ENCODE data around the gene NELL2.

The NELL2 gene

DNA sequence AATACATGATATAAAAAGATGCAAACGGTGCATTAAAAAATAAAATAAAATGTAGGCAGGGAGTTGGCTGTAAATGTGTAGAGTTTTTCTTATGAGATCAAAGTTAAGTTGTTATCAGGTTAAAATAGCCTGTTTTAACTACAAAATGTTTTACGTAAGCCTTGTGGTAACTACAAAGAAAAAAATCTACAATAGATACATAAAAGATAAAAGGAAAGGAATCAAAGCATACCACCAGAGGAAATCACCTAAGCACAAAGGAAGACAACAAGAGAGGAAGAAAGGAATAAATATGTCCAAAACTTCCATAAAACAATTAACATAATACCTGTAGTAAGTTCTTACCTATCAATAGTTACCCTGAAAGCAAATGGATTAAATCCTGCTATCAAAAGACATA lies 12.2 kb downstream of the NELL2 start:
- TF ChIP-seq TAF1 (IDR thresholded peaks at IDR 0.05; ENCODE audit: low read depth) (no peak), ZBTB7A (IDR thresholded peaks at IDR 0.05; ENCODE audit: low read depth) (no peak), EGR1 (IDR thresholded peaks at IDR 0.05) (no peak)
- TF ChIP-seq, protein P1, sequence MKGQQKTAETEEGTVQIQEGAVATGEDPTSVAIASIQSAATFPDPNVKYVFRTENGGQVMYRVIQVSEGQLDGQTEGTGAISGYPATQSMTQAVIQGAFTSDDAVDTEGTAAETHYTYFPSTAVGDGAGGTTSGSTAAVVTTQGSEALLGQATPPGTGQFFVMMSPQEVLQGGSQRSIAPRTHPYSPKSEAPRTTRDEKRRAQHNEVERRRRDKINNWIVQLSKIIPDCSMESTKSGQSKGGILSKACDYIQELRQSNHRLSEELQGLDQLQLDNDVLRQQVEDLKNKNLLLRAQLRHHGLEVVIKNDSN (IDR thresholded peaks at IDR 0.05) = no peak

DNA sequence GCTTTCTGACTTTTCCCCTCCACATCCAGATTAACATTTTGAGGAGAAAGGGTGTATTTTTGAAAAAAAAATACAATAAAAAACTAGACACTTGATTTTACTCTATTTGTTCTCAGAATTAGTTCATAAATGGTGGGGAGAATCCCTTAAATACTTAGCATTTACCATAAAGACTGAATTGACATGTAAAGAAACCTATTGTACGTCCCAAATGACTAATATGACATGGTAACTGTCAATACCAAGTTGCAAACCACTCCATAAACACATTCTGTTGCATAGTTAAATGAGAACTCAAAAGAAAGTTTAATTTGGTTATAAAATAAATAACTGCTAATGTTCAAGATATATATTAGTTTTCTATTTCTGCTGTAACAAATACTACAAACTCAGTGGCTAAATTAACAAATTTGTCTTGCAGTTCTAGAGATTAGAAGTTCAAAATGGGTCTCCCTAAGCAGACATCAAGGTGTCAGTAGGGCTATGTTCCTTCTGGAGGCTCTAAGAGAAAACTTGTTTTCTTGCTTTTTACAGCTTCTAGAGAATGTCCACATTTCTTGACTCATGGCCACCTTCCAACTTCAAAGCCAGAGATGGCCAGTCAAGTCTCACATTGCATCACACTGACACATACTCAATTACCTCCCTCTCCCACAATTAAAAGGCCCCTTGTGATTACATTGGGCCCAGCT lies 16.0 kb downstream of the NELL2 start:
- TF ChIP-seq TEAD4 (IDR thresholded peaks at IDR 0.05) = no peak
- no peak for TF ChIP-seq YY1 (IDR thresholded peaks at IDR 0.05; ENCODE audit: low read depth)
- no peak for TF ChIP-seq CEBPB (IDR thresholded peaks at IDR 0.05)
- no peak for TF ChIP-seq TCF12 (IDR thresholded peaks at IDR 0.05; ENCODE audit: low read depth)
- TF ChIP-seq, protein P1 (IDR thresholded peaks at IDR 0.05) = no peak
- TF ChIP-seq, protein P2, sequence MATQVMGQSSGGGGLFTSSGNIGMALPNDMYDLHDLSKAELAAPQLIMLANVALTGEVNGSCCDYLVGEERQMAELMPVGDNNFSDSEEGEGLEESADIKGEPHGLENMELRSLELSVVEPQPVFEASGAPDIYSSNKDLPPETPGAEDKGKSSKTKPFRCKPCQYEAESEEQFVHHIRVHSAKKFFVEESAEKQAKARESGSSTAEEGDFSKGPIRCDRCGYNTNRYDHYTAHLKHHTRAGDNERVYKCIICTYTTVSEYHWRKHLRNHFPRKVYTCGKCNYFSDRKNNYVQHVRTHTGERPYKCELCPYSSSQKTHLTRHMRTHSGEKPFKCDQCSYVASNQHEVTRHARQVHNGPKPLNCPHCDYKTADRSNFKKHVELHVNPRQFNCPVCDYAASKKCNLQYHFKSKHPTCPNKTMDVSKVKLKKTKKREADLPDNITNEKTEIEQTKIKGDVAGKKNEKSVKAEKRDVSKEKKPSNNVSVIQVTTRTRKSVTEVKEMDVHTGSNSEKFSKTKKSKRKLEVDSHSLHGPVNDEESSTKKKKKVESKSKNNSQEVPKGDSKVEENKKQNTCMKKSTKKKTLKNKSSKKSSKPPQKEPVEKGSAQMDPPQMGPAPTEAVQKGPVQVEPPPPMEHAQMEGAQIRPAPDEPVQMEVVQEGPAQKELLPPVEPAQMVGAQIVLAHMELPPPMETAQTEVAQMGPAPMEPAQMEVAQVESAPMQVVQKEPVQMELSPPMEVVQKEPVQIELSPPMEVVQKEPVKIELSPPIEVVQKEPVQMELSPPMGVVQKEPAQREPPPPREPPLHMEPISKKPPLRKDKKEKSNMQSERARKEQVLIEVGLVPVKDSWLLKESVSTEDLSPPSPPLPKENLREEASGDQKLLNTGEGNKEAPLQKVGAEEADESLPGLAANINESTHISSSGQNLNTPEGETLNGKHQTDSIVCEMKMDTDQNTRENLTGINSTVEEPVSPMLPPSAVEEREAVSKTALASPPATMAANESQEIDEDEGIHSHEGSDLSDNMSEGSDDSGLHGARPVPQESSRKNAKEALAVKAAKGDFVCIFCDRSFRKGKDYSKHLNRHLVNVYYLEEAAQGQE (IDR thresholded peaks at IDR 0.05; ENCODE audit: low read depth) = no peak
- TF ChIP-seq FOXM1 (IDR thresholded peaks at IDR 0.05; ENCODE audit: borderline replicate concordance, low read depth) = no peak
- no peak for TF ChIP-seq TAF1 (IDR thresholded peaks at IDR 0.05; ENCODE audit: low read depth)
- TF ChIP-seq CREB1 (IDR thresholded peaks at IDR 0.05; ENCODE audit: low read depth) = no peak
- no peak for TF ChIP-seq ZBTB7A (IDR thresholded peaks at IDR 0.05; ENCODE audit: low read depth)
- TF ChIP-seq, protein P3, sequence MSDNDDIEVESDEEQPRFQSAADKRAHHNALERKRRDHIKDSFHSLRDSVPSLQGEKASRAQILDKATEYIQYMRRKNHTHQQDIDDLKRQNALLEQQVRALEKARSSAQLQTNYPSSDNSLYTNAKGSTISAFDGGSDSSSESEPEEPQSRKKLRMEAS (IDR thresholded peaks at IDR 0.05) = no peak
- no peak for TF ChIP-seq NFIC (IDR thresholded peaks at IDR 0.05)
- no peak for TF ChIP-seq EP300 (IDR thresholded peaks at IDR 0.05; ENCODE audit: borderline replicate concordance)
- no peak for TF ChIP-seq EGR1 (IDR thresholded peaks at IDR 0.05)
- TF ChIP-seq RAD21 (IDR thresholded peaks at IDR 0.05; ENCODE audit: low read depth) = no peak

DNA sequence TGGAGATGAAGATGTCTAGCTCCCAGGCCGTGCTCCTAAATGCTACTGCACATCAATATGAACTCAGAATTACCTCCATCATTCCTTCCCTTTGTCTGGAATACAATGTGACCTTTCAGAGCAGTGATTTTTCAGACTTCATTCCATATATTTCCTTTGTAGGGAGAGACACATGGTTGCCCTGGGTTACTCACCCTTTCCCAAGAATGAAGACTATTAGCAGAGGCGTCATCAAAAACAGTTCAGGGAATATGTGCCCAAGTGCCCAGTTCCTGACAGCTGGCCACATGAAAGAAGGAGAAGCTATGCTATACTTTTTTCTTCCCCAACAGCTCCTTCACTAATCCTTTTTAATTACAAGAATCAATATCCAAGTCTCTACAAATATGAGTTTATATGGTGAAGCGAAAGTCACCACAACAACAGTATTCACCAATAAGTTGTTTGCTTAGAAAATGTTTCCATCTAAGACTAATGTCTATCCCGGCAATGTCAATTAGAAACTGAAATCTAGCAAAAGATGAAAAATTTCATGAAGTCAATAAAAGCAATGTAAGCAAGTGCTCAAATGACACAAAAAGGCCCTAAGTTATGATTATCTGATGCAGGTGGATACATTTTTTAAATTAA lies 17.8 kb downstream of the NELL2 start:
- TF ChIP-seq, protein P1 (IDR thresholded peaks at IDR 0.05) = no peak
- TF ChIP-seq, protein P2 (IDR thresholded peaks at IDR 0.05; ENCODE audit: low read depth) = no peak
- TF ChIP-seq CEBPB (IDR thresholded peaks at IDR 0.05) (no peak), TAF1 (IDR thresholded peaks at IDR 0.05; ENCODE audit: low read depth) (no peak), NFIC (IDR thresholded peaks at IDR 0.05) (no peak), ZBTB7A (IDR thresholded peaks at IDR 0.05; ENCODE audit: low read depth) (no peak), FOXM1 (IDR thresholded peaks at IDR 0.05; ENCODE audit: borderline replicate concordance, low read depth) (no peak), RAD21 (IDR thresholded peaks at IDR 0.05; ENCODE audit: low read depth) (no peak), EGR1 (IDR thresholded peaks at IDR 0.05) (no peak), TEAD4 (IDR thresholded peaks at IDR 0.05) (no peak), CREB1 (IDR thresholded peaks at IDR 0.05; ENCODE audit: low read depth) (no peak), YY1 (IDR thresholded peaks at IDR 0.05; ENCODE audit: low read depth) (no peak), TCF12 (IDR thresholded peaks at IDR 0.05; ENCODE audit: low read depth) (no peak), EP300 (IDR thresholded peaks at IDR 0.05; ENCODE audit: borderline replicate concordance) (no peak)
- TF ChIP-seq, protein P3 (IDR thresholded peaks at IDR 0.05) = no peak

DNA sequence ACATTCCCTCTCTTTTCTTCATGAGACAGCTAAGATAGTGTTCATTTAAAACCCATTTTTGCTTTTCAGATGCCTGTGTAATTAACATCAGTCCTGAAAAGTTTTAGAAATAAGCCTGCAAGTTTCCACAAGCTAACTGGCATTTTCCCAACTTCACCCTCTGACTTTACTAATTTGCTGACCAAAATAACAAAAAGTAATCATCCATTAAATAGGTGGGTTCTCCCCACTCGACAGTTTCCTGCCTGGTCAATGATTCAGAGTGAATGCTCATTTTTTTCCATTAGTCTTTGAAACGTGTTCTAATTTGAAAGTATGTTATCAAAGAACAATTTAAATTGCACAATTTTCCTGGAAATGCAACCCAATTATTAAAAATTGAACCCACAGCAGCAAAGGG lies 23.6 kb downstream of the NELL2 start:
- TF ChIP-seq RAD21 (IDR thresholded peaks at IDR 0.05; ENCODE audit: low read depth) (no peak), CREB1 (IDR thresholded peaks at IDR 0.05; ENCODE audit: low read depth) (no peak), TAF1 (IDR thresholded peaks at IDR 0.05; ENCODE audit: low read depth) (no peak), EGR1 (IDR thresholded peaks at IDR 0.05) (no peak), ZBTB7A (IDR thresholded peaks at IDR 0.05; ENCODE audit: low read depth) (no peak), TEAD4 (IDR thresholded peaks at IDR 0.05) (no peak), FOXM1 (IDR thresholded peaks at IDR 0.05; ENCODE audit: borderline replicate concordance, low read depth) (no peak), CEBPB (IDR thresholded peaks at IDR 0.05) (no peak), TCF12 (IDR thresholded peaks at IDR 0.05; ENCODE audit: low read depth) (no peak), EP300 (IDR thresholded peaks at IDR 0.05; ENCODE audit: borderline replicate concordance) (no peak), YY1 (IDR thresholded peaks at IDR 0.05; ENCODE audit: low read depth) (no peak), NFIC (IDR thresholded peaks at IDR 0.05) (no peak)
- TF ChIP-seq, protein P3 (IDR thresholded peaks at IDR 0.05) = no peak
- TF ChIP-seq, protein P1 (IDR thresholded peaks at IDR 0.05) = no peak
- TF ChIP-seq, protein P2 (IDR thresholded peaks at IDR 0.05; ENCODE audit: low read depth) = no peak

Measured in Ishikawa (cell line).